A673 (cell line): ENCODE data around the gene C1orf21. TPM values are rescaled to one million over a fixed set of nuclear protein-coding genes. Genes with fewer than 3 reads are reported as not detected.

Experiments
- BruUV-seq: library from RNA; stranded (reverse); fragments of 400-500 nt; replicated peaks from 2 replicates; lab custom pipeline; 2021; lab: Mats Ljungman, UMichigan
- CTCF ChIA-PET: fragments of 300-600 bp; sonication (Branson Sonifier 250); formaldehyde crosslinking; loops from one replicate; lab custom pipeline; 2022; ENCODE audit warnings: antibody characterized with exemption; lab: Charles Lee
- POLR2A ChIA-PET: fragments of 300-600 bp; sonication (Branson Sonifier 250); formaldehyde crosslinking; loops from one replicate; lab custom pipeline; 2022; ENCODE audit warnings: antibody characterized with exemption; ENCODE audit not compliant: low non-redundant PET; lab: Charles Lee
- DNase-seq: peaks from one replicate; pipeline ENCODE4 v3.0.0-alpha.2; 2015; ENCODE audit warnings: low spot score
- H3K27ac ChIP-seq: fragments of 200-600 bp; sonication (generic); 2 replicates; pipeline ENCODE4 v1.5.1; 2016; ENCODE audit warnings: mixed run types, low read depth, mild to moderate bottlenecking, mixed read lengths, antibody characterized with exemption, low read length; ENCODE audit not compliant: poor library complexity, severe bottlenecking
- H3K27me3 ChIP-seq: fragments of 200-600 bp; sonication (generic); replicated peaks from 2 replicates; pipeline ENCODE4 v1.6.1; 2017; ENCODE audit warnings: mixed run types, low read depth, mild to moderate bottlenecking, mixed read lengths, antibody characterized with exemption, low read length; ENCODE audit not compliant: insufficient read depth, poor library complexity
- H3K36me3 ChIP-seq: fragments of 200-600 bp; sonication (generic); 2 replicates; pipeline ENCODE4 v1.6.1; 2016; ENCODE audit warnings: mixed run types, mild to moderate bottlenecking, mixed read lengths, antibody characterized with exemption, low read length; ENCODE audit not compliant: insufficient read depth, poor library complexity, severe bottlenecking
- H3K4me1 ChIP-seq: fragments of 200-600 bp; sonication (generic); 2 replicates; pipeline ENCODE4 v1.6.1; 2017; ENCODE audit warnings: mixed run types, mild to moderate bottlenecking, mixed read lengths, antibody characterized with exemption, low read length; ENCODE audit not compliant: insufficient read depth, poor library complexity, severe bottlenecking
- H3K4me3 ChIP-seq: fragments of 200-600 bp; sonication (generic); 2 replicates; pipeline ENCODE4 v1.5.1; 2016; ENCODE audit warnings: low read depth, mixed run types, mild to moderate bottlenecking, mixed read lengths, low read length; ENCODE audit not compliant: poor library complexity, severe bottlenecking
- H3K9me3 ChIP-seq: fragments of 200-600 bp; sonication (generic); 2 replicates; pipeline ENCODE4 v1.6.1; 2016; ENCODE audit warnings: mixed run types, low read depth, mild to moderate bottlenecking, mixed read lengths, antibody characterized with exemption, low read length; ENCODE audit not compliant: poor library complexity, severe bottlenecking
- EZH2 ChIP-seq: fragments of 200-600 bp; sonication (generic); IDR thresholded peaks from 2 replicates; pipeline ENCODE4 v1.6.1; 2017; ENCODE audit warnings: borderline replicate concordance, low read depth, mild to moderate bottlenecking, mixed read lengths, antibody characterized with exemption, low read length; ENCODE audit not compliant: poor library complexity, severe bottlenecking
- intact Hi-C: fragments of 100-400 bp; cut with micrococcal nuclease; formaldehyde crosslinking; loops from one replicate; pipeline ENCODE4 v1.10.0; 2022; ENCODE audit not compliant: unreplicated experiment
- total RNA-seq: library from RNA; stranded (reverse); gene quantifications from 2 replicates; pipeline ENCODE4 v1.2.3, GENCODE V29; 2021
- TF ChIP-seq, protein P1 (sequence below): fragments of 300-800, 200-600 bp; sonication (generic); conservative IDR thresholded peaks from 2 replicates; pipeline ENCODE4 v1.5.1; 2017; ENCODE audit warnings: low read depth, mild to moderate bottlenecking, antibody characterized with exemption, low read length, moderate library complexity, mixed read lengths

The C1orf21 gene
- total RNA-seq, 1 experiment from 2014 or later: 31.3 TPM

DNA sequence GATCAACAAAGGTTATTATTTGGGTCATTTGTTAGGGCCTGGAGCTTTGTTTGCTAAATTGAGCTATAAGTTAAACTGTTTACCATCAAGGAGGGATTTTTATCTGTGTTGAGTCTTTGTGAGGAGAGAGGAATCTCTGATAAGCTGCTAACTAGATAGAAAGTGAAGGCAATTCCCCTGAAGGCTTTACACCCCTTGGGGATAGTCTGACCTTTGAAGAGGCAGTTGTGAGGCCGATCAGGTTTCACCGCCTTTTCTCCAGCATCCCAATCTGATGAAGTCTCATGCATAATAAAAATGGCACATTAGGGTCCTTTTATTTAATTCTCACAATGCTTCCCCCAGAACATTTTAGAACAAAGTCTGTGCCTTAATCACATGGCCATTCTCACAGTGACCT, 21.8 kb downstream of the C1orf21 start:
- Histone ChIP-seq H3K4me1 (peaks cover 23% of the 10 kb centered on the region), H3K27me3 (no peaks in the 10 kb centered on the region), H3K9me3 (no peaks in the 10 kb centered on the region), H3K4me3 (no peak overlapping the region), H3K36me3 (no peaks in the 10 kb centered on the region), H3K27ac (no peak overlapping the region)
- ChIA-PET POLR2A (no interaction called here), CTCF (no interaction called here)
- no TSS peak for BruUV-seq
- TF ChIP-seq EZH2: no peak
- TF ChIP-seq, protein P1, sequence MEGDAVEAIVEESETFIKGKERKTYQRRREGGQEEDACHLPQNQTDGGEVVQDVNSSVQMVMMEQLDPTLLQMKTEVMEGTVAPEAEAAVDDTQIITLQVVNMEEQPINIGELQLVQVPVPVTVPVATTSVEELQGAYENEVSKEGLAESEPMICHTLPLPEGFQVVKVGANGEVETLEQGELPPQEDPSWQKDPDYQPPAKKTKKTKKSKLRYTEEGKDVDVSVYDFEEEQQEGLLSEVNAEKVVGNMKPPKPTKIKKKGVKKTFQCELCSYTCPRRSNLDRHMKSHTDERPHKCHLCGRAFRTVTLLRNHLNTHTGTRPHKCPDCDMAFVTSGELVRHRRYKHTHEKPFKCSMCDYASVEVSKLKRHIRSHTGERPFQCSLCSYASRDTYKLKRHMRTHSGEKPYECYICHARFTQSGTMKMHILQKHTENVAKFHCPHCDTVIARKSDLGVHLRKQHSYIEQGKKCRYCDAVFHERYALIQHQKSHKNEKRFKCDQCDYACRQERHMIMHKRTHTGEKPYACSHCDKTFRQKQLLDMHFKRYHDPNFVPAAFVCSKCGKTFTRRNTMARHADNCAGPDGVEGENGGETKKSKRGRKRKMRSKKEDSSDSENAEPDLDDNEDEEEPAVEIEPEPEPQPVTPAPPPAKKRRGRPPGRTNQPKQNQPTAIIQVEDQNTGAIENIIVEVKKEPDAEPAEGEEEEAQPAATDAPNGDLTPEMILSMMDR: no peak
- intact Hi-C loops: no loop called here
- DNase-seq: no peak

DNA sequence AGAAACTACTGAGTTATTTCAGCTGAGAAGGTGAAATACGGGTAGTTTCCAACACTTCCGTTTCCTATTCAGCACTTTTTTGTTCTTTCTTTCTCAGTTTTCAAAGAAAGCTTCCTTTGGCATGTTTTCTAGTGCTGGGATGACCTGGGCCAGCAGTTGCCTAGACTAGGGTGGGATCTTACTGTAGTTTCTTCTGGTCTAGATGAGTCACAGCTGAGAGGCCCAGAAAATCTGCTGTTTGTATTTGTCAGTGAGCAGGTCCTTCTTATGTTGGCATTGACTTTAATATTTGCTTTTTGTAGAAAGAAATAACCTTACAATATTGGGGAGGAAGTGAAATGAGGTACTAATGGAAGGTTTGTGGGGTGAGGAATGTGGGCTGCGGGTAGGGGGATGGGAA, 22.2 kb downstream of the C1orf21 start:
- Histone ChIP-seq H3K4me1 (peaks cover 23% of the 10 kb centered on the region), H3K27ac (no peak overlapping the region), H3K36me3 (no peaks in the 10 kb centered on the region), H3K4me3 (no peak overlapping the region), H3K9me3 (no peaks in the 10 kb centered on the region), H3K27me3 (no peaks in the 10 kb centered on the region)
- intact Hi-C loops: no loop called here
- ChIA-PET CTCF (no interaction called here), POLR2A (no interaction called here)
- no TSS peak for BruUV-seq
- no peak for DNase-seq
- TF ChIP-seq EZH2: no peak

DNA sequence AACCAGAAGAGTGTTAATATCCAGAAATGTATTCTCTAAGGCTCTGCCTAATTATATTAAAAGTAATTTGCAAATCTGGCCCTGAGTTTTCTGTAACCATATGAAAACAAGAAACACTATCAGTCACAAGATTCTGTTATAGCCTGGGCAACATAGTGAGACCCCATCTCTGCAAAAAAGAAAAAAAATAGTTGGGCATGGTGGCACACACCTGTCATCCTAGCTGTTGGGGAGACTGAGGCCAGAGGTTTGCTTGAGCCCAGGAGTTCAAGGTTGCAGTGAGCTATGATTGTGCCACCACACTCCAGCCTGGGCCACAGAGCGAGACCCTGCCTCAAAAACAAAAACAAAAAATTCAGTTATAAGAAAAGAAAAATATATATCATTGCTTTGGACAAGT, 25.6 kb downstream of the C1orf21 start:
- no peak overlapping the region for H3K27ac ChIP-seq
- H3K36me3 ChIP-seq: no peaks in the 10 kb centered on the region
- no peak overlapping the region for H3K4me3 ChIP-seq
- no peaks in the 10 kb centered on the region for H3K9me3 ChIP-seq
- POLR2A ChIA-PET: no interaction called here
- TF ChIP-seq, protein P1: no peak
- no peak for TF ChIP-seq EZH2
- peaks cover 5% of the 10 kb centered on the region for H3K4me1 ChIP-seq
- H3K27me3 ChIP-seq: no peaks in the 10 kb centered on the region
- no TSS peak for BruUV-seq
- CTCF ChIA-PET: no interaction called here
- intact Hi-C loops: no loop called here
- no peak for DNase-seq

DNA sequence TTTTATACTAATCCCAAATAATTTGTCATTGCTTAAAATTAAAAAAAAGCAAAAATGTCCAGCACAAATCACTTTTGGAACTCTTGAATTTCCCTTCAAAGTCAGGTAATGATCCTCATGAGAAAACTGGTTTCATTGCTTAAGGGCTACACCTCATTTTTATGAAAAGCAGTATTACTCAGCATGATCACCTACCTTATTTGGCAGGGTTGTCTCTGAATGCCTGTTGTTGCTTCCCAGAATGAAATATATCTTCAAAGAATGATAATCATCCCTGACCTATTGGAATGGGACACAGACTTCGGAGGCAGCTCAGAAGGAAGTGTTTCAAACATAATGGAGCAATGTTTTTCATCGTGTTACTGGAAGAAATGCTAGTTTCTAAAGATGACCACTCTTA, 29.7 kb downstream of the C1orf21 start:
- intact Hi-C loops: no loop called here
- Histone ChIP-seq H3K9me3 (no peaks in the 10 kb centered on the region), H3K27me3 (no peaks in the 10 kb centered on the region), H3K27ac (no peak overlapping the region), H3K4me3 (no peak overlapping the region), H3K36me3 (no peaks in the 10 kb centered on the region), H3K4me1 (peaks cover 10% of the 10 kb centered on the region)
- POLR2A ChIA-PET: no interaction called here
- no TSS peak for BruUV-seq
- no peak for DNase-seq
- TF ChIP-seq, protein P1: no peak
- no peak for TF ChIP-seq EZH2
- CTCF ChIA-PET: no interaction called here
